Heart left ventricle (tissue), 16 donors: ENCODE data around the gene GRIK5. TPM values are rescaled to one million over a fixed set of nuclear protein-coding genes. Genes with fewer than 3 reads are reported as not detected.
"Not testable (repeated sequence)": the region's sequence is repeated elsewhere in the genome, so short reads cannot be mapped to it uniquely, and the experiment has no call there.

Source experiments
- ATAC-seq, 4 donors: fragments of 200-7000 bp; cut with Tn5 transposase; one replicate each; pipeline ENCODE4 v1.9.1; 2020 to 2022; ENCODE audit warnings: moderate library complexity in 4 of 4, mild to moderate bottlenecking in 3 of 4, moderate number of reproducible peaks in 1 of 4
- DNase-seq, 5 donors: peaks; one replicate each; pipeline ENCODE4 v3.0.0-alpha.2; 2020
- H3K27ac ChIP-seq, 12 donors: fragments of 200-600 bp; sonication (generic) in 4 of 12; one replicate each; pipeline versions ENCODE4 v1.5.0 to v1.8.0; 2016 to 2022; ENCODE audit warnings: mild to moderate bottlenecking in 2 of 12
- H3K27me3 ChIP-seq, 9 donors: fragments of 200-600 bp; sonication (generic) in 2 of 9; one replicate each; pipeline versions ENCODE4 v1.5.1 to v1.8.0; 2016 to 2022; ENCODE audit warnings: mild to moderate bottlenecking in 3 of 9
- H3K36me3 ChIP-seq, 9 donors: fragments of 200-600 bp; sonication (generic) in 2 of 9; one replicate each; pipeline versions ENCODE4 v1.5.0 to v1.8.0; 2018 to 2022; ENCODE audit warnings: mild to moderate bottlenecking in 2 of 9
- H3K4me1 ChIP-seq, 12 donors: fragments of 200-600 bp; sonication (generic) in 4 of 12; one replicate each; pipeline versions ENCODE4 v1.5.0 to v1.8.0; 2016 to 2022; ENCODE audit warnings: mild to moderate bottlenecking in 3 of 12
- H3K4me3 ChIP-seq, 12 donors: fragments of 200-600 bp; sonication (generic) in 4 of 12; one replicate each; pipeline versions ENCODE4 v1.5.0 to v1.8.0; 2017 to 2022; ENCODE audit warnings: mild to moderate bottlenecking in 9 of 12, moderate library complexity in 4 of 12
- H3K9me3 ChIP-seq, 12 donors: fragments of 200-600 bp; sonication (generic) in 4 of 12; one replicate each; pipeline versions ENCODE4 v1.5.0 to v1.8.0; 2016 to 2022; ENCODE audit warnings: mild to moderate bottlenecking in 1 of 12
- POLR2A ChIP-seq, 2 donors: fragments of 450-650 bp; IDR thresholded peaks; one replicate each; pipeline ENCODE4 v1.6.1; 2017; ENCODE audit warnings: antibody characterized with exemption in 2 of 2, mild to moderate bottlenecking in 2 of 2, moderate library complexity in 2 of 2
- WGBS, 4 donors: extraction: QIAGEN DNeasy Blood & Tissue Kit in 2 of 4; methylation state at CpG; one replicate each; pipeline versions ENCODE4 v1.1.5 to v1.1.7; 2013 to 2018; 5-methylcytosine and 5-hydroxymethylcytosine counted together
- intact Hi-C, 10 donors: fragments of 100-400 bp; cut with DNase I; formaldehyde crosslinking; loops; one replicate each; pipeline versions ENCODE4 v1.11.1 to v1.14.2; 2022
- polyA plus RNA-seq, 2 donors: library from polyadenylated mRNA; stranded (reverse); fragments of 200-250 nt; gene quantifications; one replicate each; pipeline ENCODE4 v1.2.3, GENCODE V29; 2013
- total RNA-seq, 9 donors: library from RNA; depleted of rRNA in 2 of 9; stranded (reverse); fragments of >200 nt in 2 of 9; fragmentation: NEBNext Ultra II Directional in 3 of 9; extraction: Animal tissue kit (Norgen Biotek cat#: 25700) in 3 of 9; gene quantifications; one replicate each; pipeline versions ENCODE4 v1.1.0 to v1.2.4, GENCODE V29; 2016 to 2023
- TF ChIP-seq, protein P1 (sequence below), 12 donors: fragments of 200-600 bp; sonication (generic) in 4 of 12; IDR thresholded peaks; one replicate each; pipeline versions ENCODE4 v1.5.0 to v1.8.0; 2018 to 2022; ENCODE audit warnings: antibody characterized with exemption in 12 of 12, mild to moderate bottlenecking in 5 of 12
- donor health status: ischemic (EF 13 %, LVEDD 7.1; RV severe dilation, severe dysfunction).
- donor health status: healthy with polysubstance abuse.
- donor health status: DM: no; HTN: yes; CAD: no.
- donor health status: DM: no; HTN: no; CAD: no.
- donor health status: ischemic (EF 25% LVEDD 6.9; RV normal size, moderate dysfunction).
- donor health status: ischemic (EF 25% LVEDD 5.7; RV mildly dilated, moderate dysfunction).
- donor health status: healthy.
- donor health status: DM: yes; HTN: yes; CAD: no.
- donor health status: ischemic (EF 35%, LVEDD 5.7; RV mildly dilated, moderate dysfunction).
- donor health status: nonischemic (EF 11% LVEDD 7.7; RV severe dilation, severe dysfunction).
- donor health status: DM: yes; HTN: yes; CAD: no.
- donor health status: PGD.
- donor health status: ischemic (EF 29% LVEDD 5.4; RV normal size, mild dysfunction).
- donor health status: nonischemic (EF 23%, LVEDD 6.1; RV moderate dilation, normal function).

GRIK5 gene
- total and polyA plus RNA-seq, 11 donors = 0.28 to 9.0 (median 2.5) TPM

DNA sequence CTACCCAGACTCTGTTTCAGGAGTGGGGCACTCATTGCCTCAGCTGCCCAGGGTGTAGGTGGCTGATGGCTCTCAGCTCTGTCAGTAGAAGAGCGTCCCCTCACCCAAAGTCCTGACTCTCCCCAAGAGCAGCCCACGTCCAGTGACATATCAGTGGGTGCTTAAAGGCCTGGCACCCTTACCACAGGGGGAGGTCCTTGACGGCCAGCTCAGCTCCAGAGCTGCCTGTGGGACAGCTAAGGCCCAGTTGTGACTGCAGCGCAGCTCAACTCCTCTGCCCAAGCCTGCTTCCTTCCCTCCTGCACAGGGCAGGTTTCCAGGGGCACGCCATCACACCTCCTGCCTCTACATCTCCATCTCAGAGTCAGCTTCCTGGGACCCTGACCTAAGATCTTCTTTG lies 32.4 kb downstream of the GRIK5 start:
- TF ChIP-seq, protein P1, sequence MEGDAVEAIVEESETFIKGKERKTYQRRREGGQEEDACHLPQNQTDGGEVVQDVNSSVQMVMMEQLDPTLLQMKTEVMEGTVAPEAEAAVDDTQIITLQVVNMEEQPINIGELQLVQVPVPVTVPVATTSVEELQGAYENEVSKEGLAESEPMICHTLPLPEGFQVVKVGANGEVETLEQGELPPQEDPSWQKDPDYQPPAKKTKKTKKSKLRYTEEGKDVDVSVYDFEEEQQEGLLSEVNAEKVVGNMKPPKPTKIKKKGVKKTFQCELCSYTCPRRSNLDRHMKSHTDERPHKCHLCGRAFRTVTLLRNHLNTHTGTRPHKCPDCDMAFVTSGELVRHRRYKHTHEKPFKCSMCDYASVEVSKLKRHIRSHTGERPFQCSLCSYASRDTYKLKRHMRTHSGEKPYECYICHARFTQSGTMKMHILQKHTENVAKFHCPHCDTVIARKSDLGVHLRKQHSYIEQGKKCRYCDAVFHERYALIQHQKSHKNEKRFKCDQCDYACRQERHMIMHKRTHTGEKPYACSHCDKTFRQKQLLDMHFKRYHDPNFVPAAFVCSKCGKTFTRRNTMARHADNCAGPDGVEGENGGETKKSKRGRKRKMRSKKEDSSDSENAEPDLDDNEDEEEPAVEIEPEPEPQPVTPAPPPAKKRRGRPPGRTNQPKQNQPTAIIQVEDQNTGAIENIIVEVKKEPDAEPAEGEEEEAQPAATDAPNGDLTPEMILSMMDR (IDR thresholded peaks at IDR 0.05) = no peak
- TF ChIP-seq POLR2A (IDR thresholded peaks at IDR 0.05) = no peak
- H3K36me3 ChIP-seq = no peaks in the 10 kb centered on the region
- H3K4me3 ChIP-seq = no peak overlapping the region
- WGBS, 4 donors = 47 to 71% (median 58%) methylated on average over 4 to 5 of the region's 5 CpGs
- intact Hi-C loops = loop anchor here in 2 of 10 donors (1.0 to 5.0 kb wide), 2 partner anchors 38 to 40 kb away; no protein-coding TSS in a partner anchor
- H3K27me3 ChIP-seq = no peaks in the 10 kb centered on the region
- H3K9me3 ChIP-seq = no peaks in the 10 kb centered on the region
- ATAC-seq (peak; percentile 25 to 46 (median 38)), DNase-seq (peak in 1 of 5 donors; percentile 39)
- peak overlapping the region in 10 of 12 donors; percentile 13 to 94 (median 72) for H3K27ac ChIP-seq
- H3K4me1 ChIP-seq = peaks cover 0 to 38% (median 10%) of the 10 kb centered on the region in 12 donors

DNA sequence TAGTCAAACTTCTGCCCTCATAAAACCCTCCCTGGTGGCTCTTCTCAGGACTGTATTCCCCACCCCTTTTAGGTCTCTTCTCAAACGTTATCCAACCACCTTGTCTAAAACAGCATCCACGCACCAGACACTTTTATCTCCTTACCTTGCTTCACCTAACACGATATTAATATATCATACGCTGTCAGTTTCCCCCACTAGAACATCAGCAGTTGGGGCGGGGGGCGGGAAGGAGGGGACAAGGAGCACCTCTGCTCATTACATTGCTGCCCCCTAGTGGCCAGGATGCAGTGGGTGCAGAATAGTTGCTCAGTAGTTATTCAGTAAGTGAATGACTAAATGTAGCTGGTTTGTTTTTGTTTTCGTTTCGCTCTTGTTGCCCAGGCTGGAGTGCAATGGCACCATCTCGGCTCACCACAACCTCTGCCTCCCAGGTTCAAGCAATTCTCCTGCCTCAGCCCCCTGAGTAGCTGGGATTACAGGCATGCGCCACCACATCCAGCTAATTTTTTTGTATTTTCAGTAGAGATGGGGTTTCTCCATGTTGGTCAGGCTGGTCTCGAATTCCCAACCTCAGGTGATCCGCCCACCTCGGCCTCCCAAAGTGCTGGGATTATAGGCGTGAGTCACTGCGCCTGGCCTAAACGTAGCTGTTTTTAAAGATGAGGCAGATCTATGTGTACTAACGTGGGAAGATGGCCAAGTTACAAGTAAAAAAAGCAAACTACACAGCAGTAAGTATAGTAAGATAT lies 35.2 kb downstream of the GRIK5 start:
- H3K27ac ChIP-seq, ATAC-seq, H3K9me3 ChIP-seq, H3K27me3 ChIP-seq, H3K4me3 ChIP-seq, H3K36me3 ChIP-seq: not testable (repeated sequence)
- TF ChIP-seq, protein P1 (IDR thresholded peaks at IDR 0.05) = peak; percentile 70 to 90 (median 78)
- WGBS, 4 donors = 28 to 34% (median 31%) methylated on average over 17 of the region's 17 CpGs
- DNase-seq = peak; percentile 5 to 59 (median 44)
- peaks cover 0 to 27% (median 10%) of the 10 kb centered on the region in 12 donors for H3K4me1 ChIP-seq
- intact Hi-C loops = loop anchor here in 7 of 10 donors (2.0 to 5.0 kb wide), 2 partner anchors 36 to 38 kb away; no protein-coding TSS in a partner anchor

- H3K4me1 ChIP-seq = peaks cover 0 to 18% (median 9%) of the 10 kb centered on the region in 12 donors
- no peak for DNase-seq
- no peaks in the 10 kb centered on the region for H3K36me3 ChIP-seq
- H3K27ac ChIP-seq = no peak overlapping the region
- no peak for ATAC-seq
- no peak overlapping the region for H3K4me3 ChIP-seq
- H3K9me3 ChIP-seq = no peaks in the 10 kb centered on the region
- 78 to 80% (median 79%) methylated on average over 5 of the region's 5 CpGs for WGBS, 4 donors
- no peak for TF ChIP-seq POLR2A (IDR thresholded peaks at IDR 0.05)
- intact Hi-C loops = loop anchor here in 3 of 10 donors (2.0 to 5.0 kb wide), 2 partner anchors 35 to 36 kb away; no protein-coding TSS in a partner anchor
- peaks cover 0 to 11% (median 0%) of the 10 kb centered on the region in 9 donors for H3K27me3 ChIP-seq
These were observed 36.6 kb downstream of the GRIK5 start for GRCh38 chr19:42033413-42033812.

DNA sequence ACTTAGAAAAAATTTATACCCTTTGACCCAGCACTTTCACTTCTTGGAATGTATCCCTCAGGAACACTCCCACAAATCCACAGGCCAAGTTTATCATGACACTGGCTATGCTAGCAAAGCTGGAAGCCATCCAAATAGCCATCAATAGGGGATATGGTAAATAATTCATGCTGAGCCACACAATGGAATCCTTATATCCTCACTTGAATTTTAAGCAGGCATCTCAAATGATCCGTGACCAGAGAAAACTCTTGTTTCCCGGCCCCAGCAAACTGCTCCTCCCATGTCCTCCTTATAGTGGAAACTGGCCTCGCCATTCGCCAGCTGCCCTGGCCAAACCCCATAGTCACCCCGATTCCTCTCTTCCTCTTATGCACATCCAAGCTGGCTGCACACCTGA lies 37.6 kb downstream of the GRIK5 start:
- DNase-seq (peak in 2 of 5 donors; percentile 0 to 15), ATAC-seq (no peak)
- WGBS, 4 donors = 58 to 70% (median 66%) methylated on average over 5 of the region's 5 CpGs
- H3K4me3 ChIP-seq = no peak overlapping the region
- H3K4me1 ChIP-seq = peaks cover 0 to 9% (median under 1%) of the 10 kb centered on the region in 12 donors
- no peaks in the 10 kb centered on the region for H3K9me3 ChIP-seq
- H3K36me3 ChIP-seq = no peaks in the 10 kb centered on the region
- H3K27ac ChIP-seq = no peak overlapping the region
- intact Hi-C loops = loop anchor here in 3 of 10 donors (2.0 to 5.0 kb wide), 2 partner anchors 34 to 35 kb away; no protein-coding TSS in a partner anchor
- peaks cover 0 to 11% (median 0%) of the 10 kb centered on the region in 9 donors for H3K27me3 ChIP-seq
- TF ChIP-seq POLR2A (IDR thresholded peaks at IDR 0.05) = no peak
- TF ChIP-seq, protein P1 (IDR thresholded peaks at IDR 0.05) = no peak
